Fibroblast of lung (primary cell): ENCODE data around the gene VPS45. TPM values are rescaled to one million over a fixed set of nuclear protein-coding genes. Genes with fewer than 3 reads are reported as not detected.

Experiments
- DNase-seq, 2 donors: peaks; one replicate each; pipeline versions ENCODE4 v3.0.0 to v3.0.0-alpha.2; 2010; ENCODE audit warnings: low read depth in 2 of 2
- H2AFZ ChIP-seq: 2 replicates; pipeline ENCODE4 v1.5.1; 2012; ENCODE audit warnings: low read length, control low read depth, inconsistent platforms
- H3K27ac ChIP-seq: 2 replicates; pipeline ENCODE4 v1.5.1; 2011; ENCODE audit warnings: low read length, control low read depth; ENCODE audit not compliant: insufficient read depth
- H3K27me3 ChIP-seq: 2 replicates; pipeline ENCODE4 v1.5.1; 2011; ENCODE audit warnings: mild to moderate bottlenecking, low read length; ENCODE audit not compliant: control insufficient read depth, insufficient read depth
- H3K36me3 ChIP-seq: 2 replicates; pipeline ENCODE4 v1.5.1; 2011; ENCODE audit warnings: low read length; ENCODE audit not compliant: control insufficient read depth, insufficient read depth
- H3K4me1 ChIP-seq: 2 replicates; pipeline ENCODE4 v1.5.1; 2011; ENCODE audit warnings: low read length; ENCODE audit not compliant: control insufficient read depth, insufficient read depth; ENCODE audit errors: extremely low read depth
- H3K4me2 ChIP-seq: 2 replicates; pipeline ENCODE4 v1.5.1; 2011; ENCODE audit warnings: low read length, control low read depth; ENCODE audit not compliant: insufficient read depth; ENCODE audit errors: extremely low read depth
- H3K4me3 ChIP-seq, 4 experiments: fragments of 200-600 bp in 1 of 4; sonication (generic) in 1 of 4; replicated peaks in 1 of 4; 2 replicates each; pipeline ENCODE4 v1.5.1; 2011 to 2016; ENCODE audit warnings: low read length in 4 of 4, low read depth in 3 of 4, mild to moderate bottlenecking in 3 of 4, control low read depth in 2 of 4, inconsistent platforms in 1 of 4, mixed read lengths in 1 of 4; ENCODE audit not compliant: insufficient read depth in 1 of 4; ENCODE audit errors: control extremely low read depth in 1 of 4
- H3K79me2 ChIP-seq: 2 replicates; pipeline ENCODE4 v1.5.1; 2012; ENCODE audit warnings: mild to moderate bottlenecking, low read length, inconsistent platforms; ENCODE audit not compliant: control insufficient read depth, insufficient read depth
- H3K9ac ChIP-seq: 2 replicates; pipeline ENCODE4 v1.5.1; 2011; ENCODE audit warnings: mild to moderate bottlenecking, low read length, control low read depth; ENCODE audit not compliant: insufficient read depth
- H3K9me3 ChIP-seq: 2 replicates; pipeline ENCODE4 v1.5.1; 2012; ENCODE audit warnings: low read depth, low read length; ENCODE audit not compliant: control insufficient read depth, insufficient read depth
- H4K20me1 ChIP-seq: 2 replicates; pipeline ENCODE4 v1.5.1; 2011; ENCODE audit warnings: low read length; ENCODE audit not compliant: control insufficient read depth, insufficient read depth; ENCODE audit errors: extremely low read depth
- EZH2 ChIP-seq: IDR thresholded peaks from 2 replicates; pipeline ENCODE4 v1.5.1; 2012; ENCODE audit warnings: low read length, control low read depth, mild to moderate bottlenecking; ENCODE audit errors: missing control alignments
- polyA plus RNA-seq, 2 donors: library from polyadenylated mRNA; depleted of rRNA in 1 of 2; stranded (reverse) in 1 of 2; unstranded in 1 of 2; fragments of >200 nt; gene quantifications; 2 replicates each; pipeline ENCODE4 v1.2.1, GENCODE V29; 2011 to 2012; ENCODE audit warnings: missing spikeins in 1 of 2
- total RNA-seq: library from RNA; depleted of rRNA; stranded (reverse); fragments of >200 nt; gene quantifications from 2 replicates; pipeline ENCODE4 v1.2.1, GENCODE V29; 2014
- TF ChIP-seq, protein P1 (sequence below), 2 donors: IDR thresholded peaks in 1 of 2; conservative IDR thresholded peaks in 1 of 2; 1 replicate in 1 of 2; 2 replicates in 1 of 2; pipeline ENCODE4 v1.5.1; 2011 to 2012; ENCODE audit warnings: low read length in 2 of 2, control low read depth in 1 of 2, inconsistent platforms in 1 of 2, low read depth in 1 of 2, mild to moderate bottlenecking in 1 of 2

VPS45 gene
- total and polyA plus RNA-seq, 2 donors (not counting 1 experiment from before 2014, with no cell fraction given) = 42.6 to 50.0 TPM

DNA sequence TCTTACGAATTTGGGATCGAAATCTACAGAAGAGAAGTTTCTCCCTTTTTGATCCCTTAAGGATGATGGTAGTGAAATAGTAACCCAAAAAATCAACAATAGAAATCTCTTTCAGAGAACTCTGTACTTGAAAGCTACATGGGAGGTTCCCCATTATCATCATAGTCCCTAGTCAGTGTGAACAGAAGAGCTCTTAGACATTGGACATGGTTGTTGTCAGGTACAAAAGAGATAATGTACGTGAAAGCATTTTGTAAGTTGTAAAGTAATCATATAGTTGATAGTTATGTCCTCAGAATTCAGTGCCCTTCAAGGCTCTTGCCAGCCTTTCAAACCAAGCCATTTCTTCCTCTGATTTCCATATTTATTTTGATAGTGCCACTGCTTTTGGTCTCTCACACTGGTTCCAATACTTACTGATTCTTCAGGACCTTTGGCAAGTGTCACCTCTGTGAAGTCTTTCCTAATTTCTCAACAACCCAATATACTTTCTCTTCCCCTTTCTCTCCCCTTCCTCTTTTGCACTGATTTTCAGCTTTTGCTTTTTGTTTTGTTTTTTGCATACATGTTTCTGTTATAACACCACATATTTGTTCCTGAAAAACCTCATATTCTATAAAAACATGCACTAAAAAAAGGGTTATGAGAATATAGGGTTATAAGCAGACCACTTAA lies 22.4 kb downstream of the VPS45 start:
- no peaks in the 10 kb centered on the region for H3K4me1 ChIP-seq
- no peak overlapping the region for H3K4me2 ChIP-seq
- DNase-seq = no peak
- no peak overlapping the region for H3K27ac ChIP-seq
- H3K27me3 ChIP-seq = no peaks in the 10 kb centered on the region
- no peak overlapping the region for H3K9ac ChIP-seq
- H4K20me1 ChIP-seq = no peaks in the 10 kb centered on the region
- H3K36me3 ChIP-seq = peaks cover 4% of the 10 kb centered on the region
- no peak overlapping the region for H3K4me3 ChIP-seq
- TF ChIP-seq EZH2 = no peak
- TF ChIP-seq, protein P1, sequence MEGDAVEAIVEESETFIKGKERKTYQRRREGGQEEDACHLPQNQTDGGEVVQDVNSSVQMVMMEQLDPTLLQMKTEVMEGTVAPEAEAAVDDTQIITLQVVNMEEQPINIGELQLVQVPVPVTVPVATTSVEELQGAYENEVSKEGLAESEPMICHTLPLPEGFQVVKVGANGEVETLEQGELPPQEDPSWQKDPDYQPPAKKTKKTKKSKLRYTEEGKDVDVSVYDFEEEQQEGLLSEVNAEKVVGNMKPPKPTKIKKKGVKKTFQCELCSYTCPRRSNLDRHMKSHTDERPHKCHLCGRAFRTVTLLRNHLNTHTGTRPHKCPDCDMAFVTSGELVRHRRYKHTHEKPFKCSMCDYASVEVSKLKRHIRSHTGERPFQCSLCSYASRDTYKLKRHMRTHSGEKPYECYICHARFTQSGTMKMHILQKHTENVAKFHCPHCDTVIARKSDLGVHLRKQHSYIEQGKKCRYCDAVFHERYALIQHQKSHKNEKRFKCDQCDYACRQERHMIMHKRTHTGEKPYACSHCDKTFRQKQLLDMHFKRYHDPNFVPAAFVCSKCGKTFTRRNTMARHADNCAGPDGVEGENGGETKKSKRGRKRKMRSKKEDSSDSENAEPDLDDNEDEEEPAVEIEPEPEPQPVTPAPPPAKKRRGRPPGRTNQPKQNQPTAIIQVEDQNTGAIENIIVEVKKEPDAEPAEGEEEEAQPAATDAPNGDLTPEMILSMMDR (conservative IDR thresholded peaks at IDR 0.05 in 1 of 2, IDR thresholded peaks at IDR 0.05 in 1 of 2; ENCODE audit: low read depth in 1 of 2, low read length in 2 of 2) = no peak
- H3K79me2 ChIP-seq = no peaks in the 10 kb centered on the region
- no peak overlapping the region for H2AFZ ChIP-seq
- no peaks in the 10 kb centered on the region for H3K9me3 ChIP-seq

DNA sequence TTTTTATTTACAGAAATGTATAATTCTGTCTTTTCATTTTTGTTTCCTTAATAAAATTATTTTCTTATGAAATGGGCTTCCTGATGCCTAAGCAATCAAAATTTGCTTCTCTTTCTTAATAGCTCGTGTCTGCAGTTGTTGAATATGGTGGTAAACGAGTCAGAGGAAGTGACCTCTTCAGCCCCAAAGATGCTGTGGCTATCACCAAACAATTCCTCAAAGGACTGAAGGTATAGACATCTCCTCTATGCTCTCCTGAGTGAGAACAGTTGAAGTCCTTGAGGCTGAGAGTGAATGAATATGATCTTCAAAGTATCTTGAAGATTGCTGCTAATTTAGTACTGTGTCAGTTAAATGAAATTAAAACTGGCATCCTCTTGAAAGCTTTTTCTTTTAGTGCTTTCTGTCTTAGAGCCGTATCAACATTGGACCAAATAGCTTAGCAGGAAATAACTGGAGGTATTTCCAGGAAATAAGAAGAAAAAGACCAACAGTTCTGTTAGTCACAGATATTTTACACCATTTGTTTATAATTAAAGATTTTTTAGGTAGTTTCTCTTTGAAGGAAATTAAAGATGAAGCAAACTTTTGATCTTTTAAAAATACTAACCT lies 24.7 kb downstream of the VPS45 start:
- Histone ChIP-seq H3K9me3 (no peaks in the 10 kb centered on the region), H3K79me2 (no peaks in the 10 kb centered on the region), H3K4me2 (no peak overlapping the region), H4K20me1 (no peaks in the 10 kb centered on the region), H3K36me3 (peaks cover 4% of the 10 kb centered on the region), H3K27ac (no peak overlapping the region), H3K27me3 (no peaks in the 10 kb centered on the region), H3K9ac (no peak overlapping the region), H3K4me1 (no peaks in the 10 kb centered on the region), H2AFZ (no peak overlapping the region), H3K4me3 (no peak overlapping the region)
- TF ChIP-seq, protein P1 (conservative IDR thresholded peaks at IDR 0.05 in 1 of 2, IDR thresholded peaks at IDR 0.05 in 1 of 2; ENCODE audit: low read depth in 1 of 2, low read length in 2 of 2) = no peak
- TF ChIP-seq EZH2 = no peak
- no peak for DNase-seq

DNA sequence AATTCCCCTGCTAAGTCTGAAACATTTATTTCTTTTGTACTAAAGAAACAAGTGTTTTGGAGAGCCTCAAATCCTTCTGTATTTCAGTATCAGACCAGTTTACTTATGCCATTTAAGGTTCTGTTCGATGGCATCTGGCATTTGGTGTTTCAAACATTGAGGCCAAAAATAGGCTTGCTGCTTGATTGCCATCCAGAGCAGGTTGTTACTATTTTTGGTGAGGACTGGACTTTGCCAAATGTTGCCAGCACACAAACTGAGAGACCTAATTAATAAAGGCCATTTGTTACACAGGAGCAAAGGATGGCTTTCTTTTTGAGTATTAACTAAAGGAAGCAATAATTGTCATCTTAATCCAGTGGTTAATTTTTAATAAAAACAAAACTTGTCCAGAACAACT lies 26.2 kb downstream of the VPS45 start:
- H3K4me3 ChIP-seq = no peak overlapping the region

More for the DNA sequence above, 26.2 kb downstream of the VPS45 start:
- no peaks in the 10 kb centered on the region for H3K79me2 ChIP-seq
- H2AFZ ChIP-seq = no peak overlapping the region
- no peaks in the 10 kb centered on the region for H3K9me3 ChIP-seq
- no peaks in the 10 kb centered on the region for H3K27me3 ChIP-seq
- H3K27ac ChIP-seq = no peak overlapping the region
- H3K9ac ChIP-seq = no peak overlapping the region
- no peaks in the 10 kb centered on the region for H3K4me1 ChIP-seq
- H4K20me1 ChIP-seq = no peaks in the 10 kb centered on the region
- no peak for DNase-seq
- H3K36me3 ChIP-seq = no peaks in the 10 kb centered on the region
- no peak for TF ChIP-seq EZH2
- TF ChIP-seq, protein P1 (conservative IDR thresholded peaks at IDR 0.05 in 1 of 2, IDR thresholded peaks at IDR 0.05 in 1 of 2; ENCODE audit: low read depth in 1 of 2, low read length in 2 of 2) = no peak
- no peak overlapping the region for H3K4me2 ChIP-seq
